HG03575 (cell line): ENCODE data around the gene SIPA1L3.

ENCODE experiments used
- ATAC-seq: cut with Tn5 transposase; IDR thresholded peaks from one replicate; pipeline ENCODE4 v1.9.1; 2021; ENCODE audit not compliant: unreplicated experiment, insufficient number of reproducible peaks, low FRiP score; ENCODE audit errors: extremely low read depth

SIPA1L3 gene

DNA sequence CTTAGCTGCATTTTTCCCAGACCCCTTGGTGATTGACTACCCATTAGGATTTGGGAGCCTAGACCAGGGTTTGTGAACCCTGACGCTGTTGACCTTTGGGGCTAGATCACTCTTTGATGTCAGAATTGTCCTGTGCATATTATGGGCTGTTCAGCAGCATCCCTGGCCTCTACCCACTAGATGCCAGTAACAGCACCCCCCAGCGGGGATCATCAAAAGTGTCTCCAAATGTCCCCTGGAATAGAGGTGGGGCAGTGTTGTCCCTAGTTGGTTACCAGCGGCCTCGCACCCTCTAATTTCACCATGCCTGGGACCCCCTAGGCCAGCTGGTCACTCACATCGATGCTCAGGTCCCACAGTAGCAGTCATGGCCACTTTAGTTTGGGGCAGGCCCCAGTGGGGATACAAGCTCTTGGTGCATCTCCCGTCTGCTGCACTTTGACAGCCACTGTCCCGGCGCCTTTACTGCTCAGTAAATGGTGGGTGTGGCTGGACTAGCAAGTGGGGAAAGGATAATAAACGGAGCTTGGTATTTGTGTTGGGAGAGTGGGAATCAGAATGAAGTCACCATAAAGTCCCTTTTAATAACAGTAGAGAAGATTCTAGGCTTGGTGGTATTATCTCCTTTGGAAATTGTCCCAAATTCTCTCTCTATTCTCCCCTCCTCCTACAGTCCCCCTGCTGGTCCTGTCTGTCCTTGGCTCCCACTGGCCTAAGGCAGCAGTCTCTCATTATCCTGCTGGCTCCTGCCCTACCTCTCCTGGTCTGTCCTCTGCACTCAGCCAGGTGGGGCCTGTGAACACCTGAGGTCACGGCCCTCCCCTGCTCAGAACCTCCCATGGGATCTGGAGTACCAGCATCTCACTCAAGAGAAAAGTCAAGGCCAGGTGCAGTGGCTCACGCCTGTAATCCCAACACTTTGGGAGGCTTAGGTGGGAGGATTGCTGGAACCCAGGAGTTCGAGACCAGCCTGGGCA is 80.6 kb downstream of the SIPA1L3 start:
- no peak for ATAC-seq

DNA sequence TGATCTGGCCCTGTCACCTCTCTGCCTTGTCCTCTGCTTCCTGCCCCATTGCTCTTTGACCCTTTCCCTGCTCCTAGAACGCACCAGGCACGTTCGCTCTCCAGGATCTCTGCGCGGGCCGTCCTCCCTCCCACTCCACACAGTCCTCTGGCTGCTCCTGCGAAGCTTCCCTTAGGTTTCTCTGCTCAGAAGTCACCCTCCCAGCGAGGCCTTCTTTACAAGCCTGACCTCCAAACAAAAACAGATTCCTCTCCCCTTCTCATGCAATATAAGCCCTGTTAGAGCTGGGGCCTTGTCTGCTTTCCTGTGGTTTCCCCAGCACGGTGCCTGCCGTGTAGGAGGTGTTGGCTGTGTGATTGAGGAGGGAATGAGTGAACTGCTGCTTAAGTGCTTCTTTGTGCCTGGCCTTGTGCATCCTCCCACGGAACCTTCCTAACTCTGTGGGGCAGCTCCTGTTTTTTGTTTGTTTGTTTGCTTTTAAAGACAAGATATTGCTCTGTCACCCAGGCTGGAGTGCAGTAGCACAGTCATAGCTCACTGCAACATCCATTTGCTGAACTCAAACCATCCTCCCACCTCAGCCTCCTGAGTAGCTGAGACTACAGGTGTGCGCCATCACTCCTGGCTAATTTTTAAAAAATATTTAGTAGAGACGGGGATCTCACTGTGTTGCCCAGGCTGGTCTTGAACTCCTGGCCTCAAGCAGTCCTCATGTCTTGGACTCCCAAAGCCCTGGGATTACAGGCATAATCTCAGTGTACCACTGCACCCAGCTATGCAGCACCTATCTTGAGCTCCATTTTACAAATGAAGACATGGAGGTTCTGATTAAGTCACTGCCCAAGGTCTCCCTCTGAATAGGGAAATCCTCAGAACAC is 82.0 kb downstream of the SIPA1L3 start:
- no peak for ATAC-seq

DNA sequence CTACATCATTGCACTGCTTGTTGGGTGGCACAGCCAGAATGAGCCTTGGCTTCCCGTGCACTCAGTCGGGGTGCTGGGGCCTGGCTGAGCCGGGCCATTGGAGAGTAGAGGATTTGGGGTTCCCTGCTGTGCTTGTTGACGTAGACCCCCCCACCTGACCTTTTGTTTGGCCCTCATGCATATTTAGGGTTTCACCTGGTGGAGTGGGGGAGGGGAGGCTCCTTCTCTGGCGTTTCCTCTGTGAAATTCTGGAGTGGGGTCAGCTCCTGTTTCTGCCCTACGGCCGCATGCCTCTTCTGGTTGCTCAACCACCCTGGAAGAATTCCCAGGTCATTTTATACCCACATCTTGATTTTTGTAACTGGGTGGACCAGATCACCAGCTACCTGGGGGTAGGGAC is 82.8 kb downstream of the SIPA1L3 start:
- ATAC-seq, result no peak

DNA sequence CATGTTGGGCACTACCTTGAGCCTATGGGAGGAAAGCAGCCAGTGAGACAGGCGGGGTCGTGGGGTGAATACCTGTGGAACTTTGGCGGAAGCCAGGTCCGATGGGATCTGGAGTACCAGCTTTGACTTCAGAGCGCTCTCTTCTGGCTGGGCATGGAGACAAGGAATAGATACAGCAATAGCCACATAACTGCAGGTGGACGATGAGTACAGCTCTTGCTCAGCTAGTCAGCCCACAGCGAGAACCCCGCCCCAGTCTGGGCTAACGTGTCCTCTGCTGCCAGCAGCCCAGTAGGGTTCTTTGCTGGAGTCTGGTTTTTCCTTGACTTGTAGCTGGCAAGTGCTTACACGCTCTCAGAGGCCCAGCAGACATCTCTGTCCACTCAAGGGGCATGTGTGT is 83.4 kb downstream of the SIPA1L3 start:
- ATAC-seq, result no peak

DNA sequence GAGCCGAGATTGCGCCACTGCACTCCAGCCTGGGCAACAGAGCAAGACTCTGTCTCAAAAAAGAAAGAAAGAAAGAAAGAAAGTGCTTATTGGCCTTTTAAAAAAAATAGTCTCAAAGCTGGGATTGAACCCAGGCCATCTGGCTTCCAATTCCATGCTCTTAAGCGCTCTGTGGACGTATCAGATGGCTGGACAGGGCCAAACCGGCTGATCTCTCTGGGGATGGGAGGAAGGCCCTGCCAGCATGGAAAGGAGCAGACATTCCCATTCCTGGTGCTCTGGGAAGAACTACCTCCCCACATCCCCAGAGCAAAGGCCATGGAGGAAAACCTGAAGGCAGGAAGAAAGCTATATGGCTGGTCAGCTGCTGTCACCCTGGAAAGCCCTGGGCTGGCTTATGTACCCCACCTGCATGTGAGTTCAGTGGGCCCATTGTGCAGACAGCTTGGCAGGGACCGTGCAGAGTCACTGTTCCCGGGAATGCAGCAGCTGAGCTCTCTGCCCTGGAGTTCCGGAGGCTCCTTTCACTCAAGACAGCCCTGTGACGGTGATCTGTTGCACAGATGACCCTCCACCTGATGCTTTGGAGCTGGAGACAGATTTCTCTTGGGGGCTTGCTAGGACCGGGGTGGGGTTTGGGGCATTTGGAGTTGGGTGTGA is 84.3 kb downstream of the SIPA1L3 start:
- ATAC-seq, result no peak

DNA sequence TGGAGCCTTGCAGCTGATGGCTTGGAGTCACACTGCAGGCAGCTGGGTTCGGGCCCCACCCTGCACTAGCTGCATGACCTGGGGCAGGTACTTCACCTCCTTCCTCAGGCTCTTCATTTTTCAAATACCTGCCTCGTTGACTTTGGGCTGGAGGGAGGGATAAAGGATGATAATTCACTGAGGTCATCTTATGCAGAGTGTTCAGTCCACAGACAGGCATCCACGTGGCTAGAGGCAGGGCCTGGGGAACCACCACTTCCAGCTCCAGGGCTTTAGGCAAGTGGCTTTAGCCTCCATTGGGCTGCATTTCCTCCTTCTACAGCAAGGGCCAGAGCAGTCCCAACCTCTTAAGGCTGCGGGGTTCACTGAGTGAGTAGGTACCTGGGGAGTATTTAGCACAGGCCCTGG is 84.8 kb downstream of the SIPA1L3 start:
- ATAC-seq, result no peak

DNA sequence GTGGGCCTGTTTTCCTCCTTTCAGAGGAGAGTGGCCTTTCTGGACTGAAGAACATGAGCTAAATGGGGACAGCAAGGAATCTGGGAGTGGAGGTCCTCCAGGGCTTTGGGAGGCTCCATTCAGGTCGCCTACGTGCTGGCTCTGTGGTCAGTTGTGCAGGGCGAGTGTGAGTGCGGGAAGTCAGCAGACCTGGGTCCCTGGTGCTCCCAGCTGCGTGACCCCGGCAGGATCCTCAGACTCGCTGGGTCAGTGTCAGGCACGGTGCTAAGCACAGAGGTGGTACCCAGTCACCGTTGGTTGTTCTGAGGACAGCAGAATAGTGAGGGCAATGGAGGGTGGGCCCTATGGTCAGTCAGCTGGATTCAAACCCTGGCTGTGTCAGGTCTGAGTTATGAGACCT is 85.8 kb downstream of the SIPA1L3 start:
- ATAC-seq, result no peak

DNA sequence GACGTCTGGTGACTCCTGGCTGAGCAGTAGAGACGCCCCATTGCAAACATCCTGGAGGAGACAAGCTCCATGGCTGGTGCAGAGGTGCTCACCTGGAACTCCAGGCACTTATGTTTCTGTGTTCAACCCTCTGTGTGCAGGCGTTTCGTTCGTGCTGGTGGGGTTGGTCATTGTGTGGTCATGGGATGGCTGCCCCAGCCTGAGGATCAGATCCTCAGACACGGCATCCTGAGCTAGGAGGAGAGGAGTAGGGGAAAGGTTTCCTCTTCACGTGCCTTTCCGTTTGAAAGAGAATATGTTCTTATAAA is 87.8 kb downstream of the SIPA1L3 start:
- ATAC-seq, result no peak

DNA sequence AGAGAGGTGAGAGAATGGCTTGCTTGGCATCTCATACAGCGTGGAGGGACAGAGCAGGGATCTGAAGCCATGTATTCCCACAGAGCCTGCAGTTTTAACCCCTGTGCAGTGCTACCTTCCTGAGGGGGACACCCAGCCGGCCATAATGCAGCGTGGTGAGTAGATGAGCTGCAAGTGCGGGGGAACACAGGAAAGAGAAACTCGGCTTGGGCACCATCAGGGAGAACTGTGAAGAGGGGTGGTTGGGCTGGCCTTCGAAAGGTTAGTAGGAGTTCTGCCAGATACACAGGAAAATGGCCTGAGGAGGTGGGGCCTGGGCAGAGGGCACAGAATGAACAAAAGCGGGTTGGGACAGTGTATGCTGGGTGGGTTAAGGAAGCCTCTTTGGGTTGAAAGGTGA is 88.3 kb downstream of the SIPA1L3 start:
- ATAC-seq, result no peak

DNA sequence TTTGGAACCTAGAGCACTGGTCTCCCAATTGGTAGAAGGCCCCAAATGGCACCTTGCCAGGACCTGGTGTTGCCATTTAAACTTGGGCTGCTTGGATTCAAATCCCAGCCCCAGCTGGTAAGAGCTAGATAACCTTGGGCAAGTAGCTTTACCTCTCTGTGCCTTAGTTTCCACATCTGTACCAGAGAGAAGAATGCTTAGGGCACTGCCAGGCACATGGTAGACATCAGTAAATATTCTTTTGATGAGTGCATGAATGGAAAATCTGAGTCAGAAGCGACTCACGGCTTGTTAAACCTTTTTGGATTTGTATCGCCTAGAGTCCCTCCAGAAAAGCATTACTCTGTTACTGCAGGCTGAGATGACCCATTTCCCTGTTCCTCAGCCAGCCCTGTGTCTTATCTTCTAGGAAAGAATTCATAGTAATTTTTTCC is 90.9 kb downstream of the SIPA1L3 start:
- no peak for ATAC-seq

DNA sequence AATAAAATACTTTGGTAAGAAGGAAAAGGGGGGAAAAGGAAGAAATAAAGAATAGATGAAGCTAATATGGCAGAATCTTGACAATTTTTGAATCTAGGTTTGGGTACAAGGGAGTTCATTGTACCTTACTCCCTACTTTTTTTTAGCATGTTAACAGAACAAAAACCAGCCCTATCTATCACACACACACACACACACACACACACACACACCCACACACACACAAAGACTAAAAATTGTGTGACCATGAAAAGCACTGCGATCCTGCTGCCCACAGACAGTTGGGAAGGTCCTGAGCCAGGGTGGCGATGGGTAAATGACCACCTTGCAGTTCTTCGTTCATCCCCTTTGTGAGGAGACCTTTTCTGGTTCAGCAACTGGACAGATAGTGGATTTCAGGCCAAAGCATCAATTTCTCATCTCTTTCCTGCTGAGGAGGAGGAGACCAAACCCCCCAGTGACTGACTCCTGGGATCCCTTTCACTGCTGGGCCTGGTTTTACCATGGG is 91.8 kb downstream of the SIPA1L3 start:
- no peak for ATAC-seq

DNA sequence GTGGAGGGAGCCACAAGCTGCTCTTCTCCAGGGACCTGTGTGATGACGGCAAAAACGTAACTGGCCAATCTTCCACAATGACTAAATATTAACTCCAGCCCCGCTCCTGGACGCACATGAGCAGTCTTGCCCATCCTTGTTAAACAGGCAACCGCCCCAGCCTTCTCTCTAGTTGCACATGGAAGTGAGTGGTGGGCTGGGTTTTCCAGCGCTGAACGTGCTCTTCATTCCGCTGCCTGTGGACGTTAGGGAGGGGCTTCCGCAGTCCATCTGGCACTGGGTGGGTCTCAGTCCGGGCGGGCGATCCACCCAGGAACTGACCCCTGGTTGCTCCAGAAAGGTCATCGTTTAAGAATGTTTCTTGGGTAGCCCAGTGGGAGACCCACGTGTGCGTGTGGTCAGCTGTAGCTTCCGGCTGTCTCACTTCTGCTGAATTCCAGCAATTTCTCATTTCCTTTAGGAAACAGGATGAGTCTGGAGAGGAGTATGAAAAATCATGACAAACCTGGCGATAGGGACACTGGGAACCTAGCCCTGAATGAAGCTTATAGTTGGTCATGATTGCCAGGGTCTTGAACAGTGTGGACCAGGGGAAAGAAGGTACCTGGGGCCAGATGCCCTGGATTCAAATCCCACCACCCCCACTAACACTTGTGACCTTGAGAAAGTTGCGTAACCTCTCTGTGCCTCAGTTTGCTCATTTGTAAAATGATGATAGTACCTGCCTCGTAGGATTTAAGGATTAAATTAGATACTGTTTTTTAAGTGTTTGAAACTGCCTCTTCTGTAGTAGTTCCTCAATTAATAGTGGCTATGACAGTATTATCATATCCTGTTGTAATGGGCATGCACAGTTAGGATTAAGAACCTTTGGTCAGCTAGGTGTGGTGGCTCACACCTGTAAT is 92.6 kb downstream of the SIPA1L3 start:
- no peak for ATAC-seq

DNA sequence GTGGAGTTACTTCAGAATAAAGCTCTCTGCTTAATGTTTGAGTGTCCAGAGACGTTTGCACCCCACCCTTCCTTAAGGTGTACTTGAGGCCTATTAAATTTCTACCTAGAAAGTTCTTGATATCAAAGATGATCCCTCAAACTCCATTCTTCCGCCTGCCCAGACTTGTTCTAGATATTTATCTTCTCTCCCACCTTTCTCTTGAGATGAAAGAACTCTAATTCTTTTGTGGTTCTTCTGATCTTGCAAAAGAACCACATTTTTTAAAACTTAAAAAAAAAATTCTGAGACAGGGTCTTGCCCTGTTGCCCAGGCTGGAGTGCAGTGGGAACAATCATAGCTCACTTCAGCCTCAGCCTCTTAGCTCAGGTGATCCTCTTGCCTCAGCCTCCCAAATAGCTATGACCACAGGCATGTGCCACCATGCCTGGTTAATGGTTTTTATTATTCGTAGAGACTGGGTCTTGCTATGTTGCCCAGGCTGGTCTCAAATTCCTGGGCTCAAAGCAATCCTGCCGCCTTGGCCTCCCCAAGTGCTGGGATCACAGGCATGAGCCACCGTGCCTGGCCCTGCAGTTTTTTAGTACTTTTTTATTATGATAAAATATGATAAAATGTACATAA is 94.3 kb downstream of the SIPA1L3 start:
- no peak for ATAC-seq

DNA sequence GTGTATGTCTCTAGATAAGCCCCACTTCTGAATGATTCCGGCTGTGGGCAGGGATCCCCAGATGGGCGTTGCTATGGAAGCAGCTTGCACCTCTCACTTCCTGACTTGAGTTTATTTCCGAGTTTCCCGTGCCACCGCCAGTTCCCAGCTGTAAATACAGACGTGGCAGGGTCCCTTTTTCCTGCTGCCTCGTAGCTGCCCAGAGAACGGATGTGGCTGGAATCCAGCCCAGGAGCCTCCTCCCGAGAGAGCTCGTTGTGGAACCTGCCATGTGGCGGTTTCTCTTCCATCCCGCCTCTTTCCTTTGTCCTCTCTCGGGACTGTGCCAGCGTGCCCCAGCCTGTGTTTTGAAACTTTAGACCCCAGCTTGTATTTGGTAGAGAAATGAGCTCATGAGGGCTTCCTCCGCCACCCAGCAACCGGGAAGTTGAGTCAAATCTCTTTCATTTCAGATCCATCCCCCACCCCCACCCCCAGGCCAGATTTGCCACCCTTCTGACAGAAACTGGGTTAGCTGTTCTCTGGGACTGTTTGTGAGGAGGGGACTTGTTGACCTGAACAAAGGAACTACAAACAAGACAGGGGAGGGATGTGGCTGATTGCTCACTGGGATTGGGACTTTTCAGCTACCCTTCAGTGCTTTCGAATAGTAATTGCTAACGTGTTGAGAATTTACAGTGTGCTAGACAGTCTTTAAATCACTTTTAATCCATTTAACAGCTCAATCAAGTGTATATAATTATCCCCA is 96.6 kb downstream of the SIPA1L3 start:
- no peak for ATAC-seq

DNA sequence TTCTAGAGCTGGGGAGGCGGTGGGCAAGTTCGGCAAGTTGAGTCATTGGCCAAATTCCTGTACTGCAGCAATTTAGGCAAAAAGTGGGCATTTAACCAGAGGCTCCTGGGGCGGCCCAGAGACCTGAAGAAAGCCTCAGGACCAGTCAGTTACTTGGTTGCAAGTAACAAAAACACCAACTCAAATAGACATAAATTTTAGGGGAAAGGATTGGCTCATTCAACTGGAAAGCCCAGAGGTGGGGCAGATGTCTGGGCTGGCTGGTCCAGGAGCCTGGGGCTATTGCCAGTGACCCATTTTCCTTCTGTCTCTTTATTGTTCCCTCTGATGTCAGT is 97.1 kb downstream of the SIPA1L3 start:
- ATAC-seq, result no peak

DNA sequence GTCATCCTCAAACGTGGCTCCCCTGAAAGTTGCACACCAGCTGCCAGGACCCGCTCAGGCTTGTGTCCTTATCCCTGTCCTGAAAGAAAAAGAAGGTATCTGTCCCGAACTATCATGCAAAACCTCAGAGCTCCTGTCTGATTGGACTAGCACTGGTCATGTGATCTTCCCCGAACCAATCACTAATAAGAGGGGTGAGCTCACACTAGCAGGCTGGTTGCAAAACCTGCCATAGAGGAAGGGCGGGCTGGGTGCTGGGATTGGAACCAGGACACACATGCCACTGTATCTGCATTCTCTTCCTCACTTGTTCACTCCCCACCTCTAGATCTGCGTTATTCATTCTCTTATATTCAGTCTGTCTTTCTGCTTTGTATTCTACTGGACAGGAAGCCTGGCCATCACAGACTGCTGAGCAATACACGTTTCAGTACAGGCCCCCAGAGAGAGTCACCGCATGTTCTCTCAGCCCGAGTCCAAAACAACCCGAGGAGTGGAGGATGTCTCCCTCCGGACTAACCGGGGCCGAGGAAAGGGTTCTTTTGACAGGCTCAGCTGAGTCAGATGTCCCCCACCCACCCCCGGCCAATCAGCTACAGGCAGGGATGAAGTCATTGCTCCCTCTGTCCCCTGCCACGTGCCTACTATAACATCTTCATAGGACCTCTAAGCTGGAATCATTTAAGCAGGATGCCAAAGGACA is 97.7 kb downstream of the SIPA1L3 start:
- ATAC-seq, result no peak

DNA sequence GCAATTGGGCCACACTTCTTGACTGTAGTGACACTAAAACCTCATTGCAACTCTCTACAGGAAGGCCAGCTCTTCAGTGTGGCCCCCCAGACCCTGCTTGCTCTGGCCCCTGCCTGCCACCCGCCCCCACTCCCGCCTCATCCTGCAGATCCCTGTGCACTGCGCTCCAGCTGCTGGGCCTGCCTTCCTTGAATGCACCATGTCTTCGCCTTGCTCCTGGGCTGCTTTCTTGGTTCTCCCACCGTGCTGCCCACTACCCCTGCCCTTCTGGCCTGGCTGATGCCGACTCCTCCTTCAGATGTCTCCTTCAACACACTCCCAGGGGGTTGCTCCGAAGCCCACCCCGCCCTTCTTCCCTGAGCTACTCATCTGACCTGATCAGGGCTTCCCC is 98.2 kb downstream of the SIPA1L3 start:
- no peak for ATAC-seq
